KG1 (cell line): ENCODE data around the gene TMEM14A.
"Not testable (repeated sequence)": the region's sequence is repeated elsewhere in the genome, so short reads cannot be mapped to it uniquely, and the experiment has no call there.

Experiments
- DNase-seq: peaks from one replicate; lab custom pipeline; 2025; lab: John Stamatoyannopoulos, UW

TMEM14A gene

DNA sequence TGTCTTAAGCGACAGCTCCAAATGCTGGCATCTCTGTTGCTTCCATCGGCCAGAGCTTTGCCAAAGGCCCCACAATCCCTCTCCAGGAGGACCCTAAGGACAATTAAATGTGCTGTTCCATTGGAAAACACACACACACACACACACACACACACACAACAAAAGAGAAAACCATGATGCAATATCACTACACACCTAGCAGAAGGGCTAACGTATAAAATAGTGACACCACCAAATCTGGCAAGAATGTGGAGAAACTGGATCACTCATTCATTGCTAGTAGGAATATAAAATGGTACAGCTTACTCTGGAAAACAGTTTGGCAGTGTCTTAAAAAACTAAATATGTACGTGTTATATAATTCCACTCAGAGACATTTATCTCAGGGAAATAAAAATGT lies 13.0 kb upstream of the TMEM14A start:
- DNase-seq: no peak

DNA sequence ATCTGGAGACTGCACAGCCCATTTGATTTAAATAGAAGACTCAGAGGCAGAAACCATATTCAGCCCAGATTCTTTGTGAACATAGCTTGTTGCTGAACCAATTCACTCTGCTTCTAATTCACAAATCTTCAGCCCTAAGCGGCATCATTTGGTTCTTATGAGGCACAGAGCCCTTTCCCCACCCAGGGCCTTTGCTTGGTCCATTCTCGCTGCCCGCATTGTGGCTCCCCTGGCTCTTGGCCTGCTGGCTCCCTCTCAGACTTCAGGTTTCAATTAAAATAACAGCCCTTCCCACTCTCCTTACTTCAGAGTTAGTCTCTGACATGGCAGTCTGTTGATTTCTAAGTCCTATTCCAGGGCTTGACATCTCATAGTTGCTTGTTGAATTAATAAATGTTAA lies 9.4 kb upstream of the TMEM14A start:
- DNase-seq: no peak

DNA sequence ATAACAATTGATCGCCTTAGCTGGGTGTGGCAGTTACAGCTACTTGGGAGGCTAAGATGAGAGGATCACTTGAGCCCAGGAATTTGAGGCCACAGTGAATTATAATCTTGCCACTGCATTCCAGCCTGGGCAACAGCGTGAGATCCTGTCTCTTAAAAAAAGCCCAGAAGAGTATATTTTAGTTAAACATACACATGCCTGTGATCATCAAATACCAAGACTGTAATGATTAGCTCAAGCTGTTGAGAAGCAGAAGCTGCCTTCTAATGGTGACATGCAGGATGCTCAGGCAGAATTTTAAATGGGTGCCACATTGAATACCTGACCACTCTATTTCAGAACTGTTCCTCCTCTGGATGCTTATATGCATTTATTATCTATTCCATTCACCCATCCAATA lies 8.9 kb upstream of the TMEM14A start:
- no peak for DNase-seq

DNA sequence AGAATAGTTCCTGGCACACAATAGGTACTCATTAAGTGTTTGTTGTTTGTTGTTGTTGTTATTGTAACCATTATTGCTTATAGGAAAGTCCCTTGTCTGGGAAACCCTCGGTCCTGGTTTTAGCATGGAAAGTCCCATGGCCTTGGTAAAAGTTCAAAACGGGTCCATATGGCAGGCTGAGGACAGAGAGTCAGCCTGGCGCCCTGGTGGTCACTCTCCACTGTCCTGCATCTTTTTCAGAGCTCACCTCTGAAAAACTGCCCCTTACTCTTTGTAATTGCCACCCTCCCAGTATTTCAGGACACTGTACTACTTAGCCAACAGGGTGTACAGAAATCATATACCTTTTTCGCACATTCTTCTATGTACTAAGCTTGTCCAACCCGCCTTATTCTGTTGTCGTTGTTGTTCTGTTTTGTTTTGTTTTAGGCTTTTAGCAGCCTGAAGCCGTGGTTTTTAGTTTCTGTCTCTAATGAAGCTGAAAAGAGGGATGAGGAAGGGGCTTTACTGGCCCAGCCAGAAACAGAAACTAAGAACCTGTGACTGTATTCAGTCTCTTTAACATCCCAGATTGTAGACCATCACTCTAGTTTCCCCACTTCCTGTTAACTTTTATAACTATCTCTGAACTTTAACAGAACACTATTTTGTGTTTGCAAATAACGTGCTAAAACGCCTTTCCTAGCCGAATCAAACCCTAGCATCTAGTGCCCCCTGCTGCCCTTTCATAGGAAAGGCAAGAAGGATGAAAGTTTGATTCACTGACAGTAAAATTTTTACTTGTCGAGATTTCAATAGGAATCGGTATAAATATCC lies 7.6 kb upstream of the TMEM14A start:
- peak; percentile 78 for DNase-seq

DNA sequence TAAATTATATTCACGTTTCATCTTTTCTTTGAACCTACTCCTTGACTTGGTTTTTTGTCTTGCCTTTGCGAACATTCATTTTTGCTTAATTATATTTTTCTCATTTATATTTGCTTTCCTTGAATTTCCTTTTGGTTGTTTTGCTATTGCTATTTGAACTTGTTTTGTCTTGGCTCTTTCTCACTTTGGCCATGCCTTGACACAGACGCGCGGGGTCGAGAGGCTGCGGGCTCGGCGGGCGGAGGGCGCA lies 7.1 kb upstream of the TMEM14A start:
- no peak for DNase-seq

DNA sequence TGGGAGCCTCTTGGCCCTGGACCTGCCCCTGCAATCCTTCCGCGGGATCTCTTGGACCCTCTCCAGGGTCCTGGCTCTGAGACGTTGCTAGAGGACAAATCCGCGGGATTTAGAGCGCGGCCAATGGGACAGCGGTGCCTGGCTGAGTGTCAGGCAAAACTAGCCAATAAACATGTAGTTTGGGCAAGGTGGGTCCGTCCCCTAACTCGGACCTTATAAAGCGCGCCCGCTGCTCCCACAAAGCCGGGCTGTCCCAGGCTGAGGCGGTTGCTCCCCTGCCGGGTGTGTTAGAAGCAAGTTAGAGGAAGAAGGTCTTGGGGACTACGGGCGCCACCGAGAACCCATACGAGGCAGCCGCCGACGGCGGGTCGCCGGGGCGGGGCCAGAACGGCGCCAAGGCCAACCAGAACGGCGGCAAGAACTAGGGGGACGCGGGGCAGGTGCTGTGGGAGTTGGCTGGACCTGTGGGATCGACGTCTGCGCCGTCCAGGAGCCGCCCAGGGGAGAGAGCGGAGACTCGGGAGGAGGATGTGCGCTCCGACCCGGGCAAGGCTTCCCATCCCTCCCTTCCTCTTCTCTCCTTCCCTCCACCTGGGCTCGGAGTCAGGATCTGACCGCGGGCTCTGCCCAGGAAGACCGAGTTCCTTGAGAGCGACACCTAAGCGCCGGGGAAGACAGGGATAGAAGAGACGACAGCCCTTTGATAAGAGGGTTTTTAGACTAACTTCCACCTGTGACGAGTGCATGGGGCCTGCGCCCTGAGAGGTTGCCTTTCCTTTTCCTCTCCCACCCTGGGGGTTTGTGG lies 6.5 kb upstream of the TMEM14A start:
- peak; percentile 73 for DNase-seq

DNA sequence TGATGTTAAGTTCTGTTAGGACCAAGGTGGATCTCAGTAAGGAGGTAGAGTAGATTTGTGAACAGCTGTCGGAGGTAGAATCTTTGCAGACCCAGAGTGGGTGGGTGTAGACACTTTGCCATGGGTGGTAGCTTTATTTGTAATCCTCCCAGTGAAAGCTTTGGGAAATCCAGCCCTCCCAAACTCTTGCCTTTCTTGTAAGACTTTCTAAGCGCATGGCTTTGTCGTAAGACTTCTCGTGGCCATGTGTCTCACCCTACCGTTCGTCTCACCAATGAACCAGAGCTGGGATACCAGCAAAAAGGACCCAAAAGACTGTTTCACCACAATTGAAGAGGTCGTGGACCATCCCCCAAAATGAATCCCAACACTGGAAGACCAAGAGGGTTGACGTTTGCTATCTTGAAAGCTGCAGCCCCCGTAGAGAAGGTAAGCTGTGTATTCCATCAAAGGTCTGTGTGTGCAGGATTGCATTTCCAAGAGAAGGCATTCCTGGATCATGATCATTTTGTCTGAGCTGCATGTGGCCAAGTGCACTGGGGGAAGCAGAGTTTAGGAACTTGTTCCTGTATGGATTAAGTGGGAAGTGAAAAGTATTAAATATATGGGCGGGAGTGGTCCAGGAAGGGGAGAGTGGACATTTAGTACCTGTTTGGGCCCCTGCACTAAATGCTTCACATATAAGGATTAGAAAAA lies 5.8 kb upstream of the TMEM14A start:
- no peak for DNase-seq

DNA sequence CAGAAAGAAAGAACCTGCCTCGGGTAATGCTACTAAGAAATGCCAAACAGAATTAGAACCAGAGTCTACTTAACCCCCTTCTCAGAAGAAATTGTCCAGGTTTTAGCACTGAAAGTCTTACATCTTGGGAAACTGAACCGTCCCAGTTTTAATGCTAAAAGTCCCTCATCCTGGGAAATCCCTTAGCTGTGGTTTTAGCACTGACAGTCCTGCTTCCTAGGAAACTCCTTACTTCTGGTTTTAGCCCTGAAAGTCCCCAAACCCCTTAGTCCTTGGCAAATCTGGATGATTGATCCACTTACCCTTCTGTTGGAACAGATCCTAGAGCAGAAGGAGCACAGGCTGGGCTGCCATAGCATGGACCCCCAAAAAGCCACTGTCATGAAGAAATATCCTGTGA lies 4.8 kb upstream of the TMEM14A start:
- no peak for DNase-seq

DNA sequence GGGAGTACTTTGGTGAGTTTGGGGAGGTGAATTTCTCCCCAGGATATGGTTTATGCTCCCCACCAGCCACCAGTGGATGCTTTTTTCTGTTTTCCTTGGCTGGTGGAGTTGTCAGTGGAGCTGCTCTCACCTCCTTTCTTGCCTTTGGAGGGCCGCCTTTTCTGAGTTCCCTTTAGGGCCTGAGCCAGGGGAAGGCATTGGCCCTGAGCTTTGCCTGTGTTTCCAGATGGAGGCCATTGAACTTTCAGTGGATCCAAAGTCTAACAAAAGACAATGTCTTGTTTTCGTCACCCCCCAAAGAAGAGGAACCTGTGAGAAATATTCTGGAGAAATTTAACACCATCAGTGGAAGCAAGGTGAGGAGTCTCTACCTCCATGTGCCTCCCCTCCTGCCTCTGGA lies 4.4 kb upstream of the TMEM14A start:
- DNase-seq: no peak

DNA sequence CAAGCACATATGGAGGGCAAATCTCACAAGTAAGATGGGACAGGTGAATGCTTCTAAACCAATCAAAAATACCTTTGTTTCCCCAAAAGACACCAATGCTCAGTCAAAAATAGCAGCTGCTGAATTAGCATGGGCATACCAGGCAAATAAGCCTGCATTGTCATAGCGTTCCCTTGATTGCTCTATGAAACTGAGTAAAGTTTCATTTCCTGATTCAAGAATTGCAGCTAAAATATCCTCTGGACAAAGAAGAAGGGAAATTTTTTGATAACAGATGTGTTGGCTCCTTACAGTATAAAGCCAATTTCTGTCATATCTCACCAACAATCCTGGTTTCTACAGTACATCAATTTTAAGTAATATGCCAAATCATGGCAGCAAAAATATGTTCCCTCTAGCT lies 3.3 kb upstream of the TMEM14A start:
- no peak for DNase-seq

DNA sequence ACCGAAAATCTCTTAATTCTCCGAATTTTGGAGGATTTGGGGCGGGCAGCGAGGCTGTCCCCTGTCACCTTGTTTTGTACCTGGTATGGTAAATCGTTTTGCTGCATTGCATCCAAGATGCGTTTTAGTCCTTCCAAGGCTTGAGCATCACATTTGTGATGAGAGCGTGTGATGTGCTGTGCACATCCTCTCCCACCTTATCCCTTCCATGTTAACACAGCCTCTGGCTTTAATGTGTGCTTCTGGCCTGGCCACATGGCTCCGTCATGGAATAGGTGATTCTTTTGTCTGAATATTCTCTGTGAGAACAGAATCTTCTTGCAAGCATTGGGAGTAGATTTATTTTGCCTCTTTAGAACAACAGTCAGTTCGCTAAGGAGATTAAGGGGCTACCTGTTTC lies 763 bp downstream of the TMEM14A start:
- DNase-seq: no peak

DNA sequence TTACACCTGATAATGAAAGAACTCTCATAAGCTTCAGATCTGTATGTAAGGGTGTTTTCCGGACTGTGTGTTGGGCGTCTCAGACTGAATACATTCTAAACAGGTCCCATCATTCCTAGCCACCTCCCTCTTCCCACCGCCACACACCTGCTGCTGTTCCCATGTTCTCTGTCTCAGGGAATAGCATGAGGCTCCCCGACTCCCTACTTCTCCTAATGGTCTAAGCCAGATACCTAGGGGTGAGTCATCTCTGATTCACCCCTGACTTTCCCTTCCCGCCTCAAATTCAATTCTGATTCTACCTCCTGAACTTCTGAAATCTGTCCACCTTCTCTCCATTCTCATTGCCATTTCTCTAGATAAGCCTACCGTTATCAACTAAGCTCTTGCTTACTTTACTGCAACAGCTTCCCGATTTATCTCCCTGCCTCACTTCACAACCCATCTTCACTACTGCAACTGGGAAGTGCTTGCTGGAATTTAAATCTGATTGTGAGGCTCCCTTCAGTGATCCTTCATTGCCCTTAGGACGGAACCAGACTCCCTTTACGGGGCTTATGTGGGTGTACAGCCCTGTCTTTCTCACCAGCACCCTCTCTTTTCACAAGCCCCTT lies 1.6 kb downstream of the TMEM14A start:
- DNase-seq: no peak

DNA sequence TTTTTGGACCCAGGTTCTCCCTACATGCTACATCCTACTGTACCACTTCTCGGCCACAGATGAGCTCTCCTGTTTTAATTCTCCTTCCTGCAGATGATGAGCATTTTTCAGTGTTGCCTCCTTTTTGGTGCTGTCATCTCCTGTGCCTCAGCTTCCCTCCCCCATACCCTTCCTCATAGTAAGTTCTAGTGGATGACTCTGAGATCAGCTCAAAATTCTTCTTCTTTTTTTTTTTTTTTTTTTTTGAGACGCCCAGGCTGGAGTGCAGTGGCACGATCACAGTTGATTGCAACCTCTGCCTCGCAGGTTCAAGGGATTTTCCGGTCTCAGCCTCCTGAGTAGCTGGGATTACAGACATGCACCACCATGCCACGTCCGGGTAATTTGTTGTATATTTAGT lies 3.8 kb downstream of the TMEM14A start:
- DNase-seq: no peak

DNA sequence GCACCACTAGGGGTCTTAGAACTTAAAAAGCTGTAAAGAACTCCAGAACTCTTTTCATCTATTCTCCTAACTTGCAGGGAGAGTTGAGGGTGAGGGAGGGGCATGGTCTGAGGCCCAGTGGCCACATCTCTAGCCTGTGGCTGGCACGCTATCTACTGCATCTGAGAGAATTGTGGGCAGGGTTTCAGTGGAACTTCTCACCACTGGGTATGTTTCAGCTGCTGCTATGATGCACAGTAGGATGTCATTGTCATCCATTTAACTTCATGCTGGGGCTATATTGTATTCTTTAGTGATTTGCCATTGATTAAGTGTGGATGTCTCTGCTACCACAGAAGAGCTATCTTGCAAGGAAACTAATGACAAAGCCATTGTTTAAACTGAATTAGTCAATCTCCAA lies 4.5 kb downstream of the TMEM14A start:
- DNase-seq: no peak

DNA sequence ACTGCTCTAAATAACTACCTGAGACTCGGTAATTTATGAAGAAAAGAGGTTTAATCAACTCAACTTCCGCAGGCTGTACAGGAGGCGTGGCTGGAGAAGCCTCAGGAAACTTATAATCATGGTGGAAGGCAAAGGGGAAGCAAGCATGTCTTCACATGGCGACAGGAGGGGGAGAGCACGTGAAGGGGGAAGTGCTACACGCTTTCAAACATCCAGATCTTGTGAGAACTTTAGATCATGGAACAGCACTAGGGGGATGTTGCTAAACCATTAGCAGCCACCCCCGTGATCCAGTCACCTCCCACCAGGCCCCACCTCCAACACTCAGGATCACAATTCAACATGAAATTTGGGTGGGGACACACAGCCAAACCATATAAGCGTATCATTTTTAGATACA lies 5.7 kb downstream of the TMEM14A start:
- not testable (repeated sequence) for DNase-seq

DNA sequence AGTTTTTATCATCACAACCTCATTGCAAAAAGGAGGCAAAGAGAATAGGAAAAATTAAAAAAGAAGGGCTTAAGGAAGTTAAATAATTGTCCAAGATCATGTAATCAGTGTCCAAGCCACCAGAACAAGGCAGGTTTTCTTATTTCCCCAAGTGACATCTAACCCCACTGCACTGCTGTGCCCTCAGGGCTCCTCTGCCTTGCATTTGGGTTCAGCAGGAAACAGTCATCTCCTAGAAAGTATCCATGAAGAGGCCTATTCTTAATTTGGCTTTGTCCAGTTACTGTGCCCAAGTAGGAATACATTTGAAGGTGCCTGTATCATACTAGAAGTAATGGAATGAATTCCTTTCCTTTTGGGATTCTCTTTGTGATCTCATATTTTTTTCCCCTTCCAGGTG lies 10.5 kb downstream of the TMEM14A start:
- DNase-seq: no peak

DNA sequence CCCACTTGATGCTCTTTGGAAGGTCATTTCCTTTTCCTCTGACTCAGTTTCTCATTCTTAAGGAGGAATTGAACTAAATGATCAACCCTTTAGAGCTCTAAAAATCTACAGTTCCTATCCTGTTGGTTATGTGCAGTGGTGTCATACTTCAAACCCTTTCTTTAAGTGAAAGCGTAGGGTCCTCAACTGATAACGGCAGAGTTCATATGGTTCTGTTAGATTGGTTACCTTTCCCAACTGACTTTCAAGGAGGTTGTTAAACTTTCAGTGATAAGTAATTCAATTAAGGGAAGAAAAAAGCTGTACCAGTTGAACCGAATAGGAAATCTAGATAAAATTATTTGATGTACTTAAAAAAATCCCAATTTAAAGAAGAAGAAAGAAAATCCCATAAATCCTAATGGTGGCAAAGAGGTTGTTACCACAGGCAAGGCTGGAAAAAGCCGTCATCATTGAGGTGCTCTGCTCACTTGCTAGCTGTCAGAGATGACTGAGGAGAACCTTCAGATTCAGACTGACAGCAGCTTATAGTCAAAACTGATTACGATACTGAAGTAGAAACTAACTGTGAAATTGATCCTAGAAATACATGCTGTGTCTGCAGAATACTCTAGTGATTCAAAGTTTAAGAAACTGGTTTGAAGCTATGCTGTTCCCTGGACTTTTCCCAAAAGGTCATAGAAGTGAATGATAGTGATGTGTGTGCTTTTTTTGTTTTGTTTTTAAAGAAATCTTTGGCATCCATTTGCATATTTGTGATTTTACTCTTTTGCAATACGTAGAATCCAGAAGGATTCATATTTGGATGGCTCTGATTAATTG lies 16.2 kb downstream of the TMEM14A start:
- DNase-seq: no peak

DNA sequence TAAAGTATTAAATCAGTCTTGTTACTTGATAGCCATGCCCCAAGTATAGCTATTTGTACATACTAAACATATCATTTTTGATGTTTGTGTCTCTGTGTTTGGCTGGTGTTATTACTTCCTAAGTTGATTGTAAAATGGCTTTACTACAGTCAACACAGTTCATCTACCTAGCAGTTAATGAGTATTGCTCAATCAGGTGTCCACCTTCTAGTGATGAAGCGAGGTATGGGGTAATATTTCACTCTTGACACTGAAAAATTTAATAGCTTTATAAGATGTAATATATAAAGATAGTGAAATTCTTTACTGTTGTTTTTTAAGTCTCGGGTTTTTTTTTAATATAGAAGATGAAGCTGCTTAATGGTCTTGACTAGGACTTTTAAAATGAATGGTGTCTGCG lies 18.9 kb downstream of the TMEM14A start:
- no peak for DNase-seq

DNA sequence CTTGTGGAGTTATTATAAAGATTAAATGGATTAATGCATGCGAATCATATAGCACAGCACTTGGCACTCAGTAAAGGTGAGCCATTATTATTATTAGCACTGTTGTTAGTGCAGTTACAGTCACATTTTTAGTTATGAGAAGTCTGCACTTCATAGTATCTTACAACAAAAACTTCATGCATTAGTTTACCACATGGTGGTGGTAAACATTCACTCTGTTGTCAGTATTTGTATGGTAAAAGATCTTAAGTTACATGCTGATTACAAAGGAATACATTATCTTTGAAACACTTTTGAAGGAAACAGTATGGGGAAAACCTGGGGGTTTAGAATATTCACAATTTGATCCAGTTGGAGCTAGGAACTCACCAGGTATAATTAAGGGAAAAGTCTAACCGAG lies 20.8 kb downstream of the TMEM14A start:
- no peak for DNase-seq

DNA sequence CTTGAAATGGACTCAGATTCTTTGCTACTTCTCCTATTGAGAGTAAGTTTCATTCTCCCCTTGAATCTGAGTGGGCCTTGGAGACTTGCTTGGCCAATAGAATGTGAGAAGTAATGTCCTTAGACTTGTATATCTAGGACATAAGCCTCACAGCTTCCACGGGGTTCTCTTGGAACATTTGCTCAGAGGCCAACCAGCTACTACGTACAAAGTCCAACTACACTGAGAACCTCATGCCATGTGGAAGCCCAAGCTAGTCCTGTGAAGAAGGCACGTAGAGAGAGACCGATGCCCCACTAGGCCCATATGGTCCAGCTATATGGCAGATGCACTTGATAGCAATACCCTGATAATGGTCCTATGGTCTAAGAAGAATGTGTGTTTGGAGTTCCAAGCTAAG lies 22.9 kb downstream of the TMEM14A start:
- DNase-seq: no peak

DNA sequence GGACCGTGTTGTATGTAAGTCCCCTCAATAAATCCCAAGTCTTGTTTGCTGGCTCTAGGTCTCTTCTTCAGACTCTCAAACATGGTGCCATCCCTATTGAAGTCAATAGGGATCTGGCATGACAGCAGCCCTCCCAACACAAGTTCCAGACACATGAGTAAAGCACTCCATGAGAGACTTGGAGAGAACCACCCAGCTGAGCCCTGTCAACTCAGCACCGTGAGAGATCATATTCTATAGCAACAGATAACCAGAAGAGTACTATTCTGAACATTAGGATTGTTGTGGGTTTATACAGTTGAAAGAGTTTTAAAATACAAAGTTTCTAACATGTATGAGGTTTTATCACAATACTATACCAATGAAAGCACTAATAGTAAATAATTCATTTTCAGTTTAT lies 23.5 kb downstream of the TMEM14A start:
- DNase-seq: no peak

DNA sequence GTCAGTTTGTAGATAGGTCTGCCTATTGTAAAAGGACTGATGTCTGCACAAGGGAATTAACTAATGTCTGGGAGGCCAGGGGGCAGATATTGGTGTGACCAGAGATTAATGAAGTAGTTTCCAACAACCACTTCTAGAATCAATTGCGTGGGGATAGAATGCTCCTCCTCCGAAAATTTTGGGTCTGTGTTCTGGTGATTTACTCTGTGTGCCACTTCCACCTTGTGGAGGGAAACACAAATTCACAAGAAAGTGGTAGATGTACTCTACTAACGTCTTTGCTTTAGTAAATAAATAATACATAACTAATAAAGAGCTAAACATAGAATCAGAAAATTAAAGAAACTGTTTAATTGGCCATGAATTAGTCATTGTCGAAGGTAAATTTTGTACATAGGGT lies 25.5 kb downstream of the TMEM14A start:
- DNase-seq: no peak
